PFSK-1 (cell line): ENCODE data around the gene CAPN10.

ENCODE experiments used
- POLR2AphosphoS5 ChIP-seq: IDR thresholded peaks from 2 replicates; pipeline ENCODE4 v1.6.1; 2012; ENCODE audit warnings: low read depth, mild to moderate bottlenecking, control low read depth, low read length, moderate library complexity
- TAF1 ChIP-seq: IDR thresholded peaks from 2 replicates; pipeline ENCODE4 v1.6.1; 2012; ENCODE audit warnings: low read length, control low read depth, borderline replicate concordance; ENCODE audit not compliant: insufficient read depth

DNA sequence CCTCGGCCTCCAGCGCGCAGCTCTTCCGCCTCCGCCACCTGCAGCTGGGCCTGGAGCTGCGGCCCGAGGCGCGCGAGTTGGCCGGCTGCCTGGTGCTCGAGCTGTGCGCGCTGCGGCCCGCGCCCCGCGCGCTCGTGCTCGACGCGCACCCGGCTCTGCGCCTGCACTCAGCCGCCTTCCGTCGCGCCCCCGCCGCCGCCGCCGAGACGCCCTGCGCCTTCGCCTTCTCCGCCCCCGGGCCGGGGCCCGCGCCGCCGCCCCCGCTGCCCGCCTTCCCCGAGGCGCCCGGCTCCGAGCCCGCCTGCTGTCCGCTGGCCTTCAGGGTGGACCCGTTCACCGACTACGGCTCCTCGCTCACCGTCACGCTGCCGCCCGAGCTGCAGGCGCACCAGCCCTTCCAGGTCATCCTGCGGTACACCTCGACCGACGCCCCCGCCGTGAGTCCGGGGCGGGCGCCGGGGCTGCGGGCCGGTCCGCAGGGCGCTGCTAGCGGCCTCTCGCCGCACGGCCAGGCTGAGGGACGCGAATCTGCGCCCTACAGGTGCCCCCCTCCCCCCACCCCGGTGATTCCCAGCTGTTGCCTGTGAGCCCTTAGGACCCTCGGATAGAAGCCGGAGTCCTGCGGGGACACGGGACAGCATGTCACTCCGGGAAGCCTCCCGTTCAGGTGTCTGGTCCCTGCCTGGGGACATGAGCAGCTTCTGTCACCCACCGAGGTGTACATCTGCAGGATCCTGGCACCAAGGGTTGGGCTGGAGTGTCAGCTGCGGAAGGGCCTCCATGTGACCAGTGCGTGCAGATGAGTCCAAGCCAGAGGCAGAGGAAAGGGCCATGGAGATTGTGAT lies 17.6 kb upstream of the CAPN10 start:
- TF ChIP-seq POLR2AphosphoS5: no peak
- no peak for TF ChIP-seq TAF1
